ENCODE results near the gene SLC4A5.
"Not testable (repeated sequence)": the region's sequence is repeated elsewhere in the genome, so short reads cannot be mapped to it uniquely, and the experiment has no call there.

The SLC4A5 gene

GRCh38 chr2:74366036-74366435 is 22.8 kb upstream of the SLC4A5 start:
- DNase-seq = no peak

GRCh38 chr2:74364533-74365505 is 21.6 kb upstream of the SLC4A5 start:
- no peak for DNase-seq

- no peak for DNase-seq
These were observed 18.1 kb upstream of the SLC4A5 start for GRCh38 chr2:74361327-74361726.

- DNase-seq = no peak
These were observed 14.4 kb upstream of the SLC4A5 start for GRCh38 chr2:74357627-74358026.

- no peak for DNase-seq
These were observed 6.7 kb upstream of the SLC4A5 start for GRCh38 chr2:74349889-74350288.

- DNase-seq = no peak
These were observed 4.5 kb upstream of the SLC4A5 start for GRCh38 chr2:74347742-74348141.

GRCh38 chr2:74347303-74347702 is 4.1 kb upstream of the SLC4A5 start:
- DNase-seq = no peak

GRCh38 chr2:74345272-74345943 is 2.2 kb upstream of the SLC4A5 start:
- no peak for DNase-seq

- not testable (repeated sequence) for DNase-seq
These were observed 7.0 kb downstream of the SLC4A5 start for GRCh38 chr2:74336227-74336626.

- peak; percentile 62 for DNase-seq
These were observed 8.3 kb downstream of the SLC4A5 start for GRCh38 chr2:74334931-74335333.

GRCh38 chr2:74333896-74334586 is 9.2 kb downstream of the SLC4A5 start:
- no peak for DNase-seq

GRCh38 chr2:74333175-74333574 is 10.0 kb downstream of the SLC4A5 start:
- DNase-seq = peak; percentile 18

GRCh38 chr2:74332550-74333174 is 10.6 kb downstream of the SLC4A5 start:
- no peak for DNase-seq

GRCh38 chr2:74328573-74328972 is 14.6 kb downstream of the SLC4A5 start:
- no peak for DNase-seq

- DNase-seq = no peak
These were observed 15.1 kb downstream of the SLC4A5 start for GRCh38 chr2:74328074-74328473.

- no peak for DNase-seq
These were observed 15.6 kb downstream of the SLC4A5 start for GRCh38 chr2:74327627-74328026.

GRCh38 chr2:74327199-74327598 is 16.0 kb downstream of the SLC4A5 start:
- DNase-seq = no peak

- no peak for DNase-seq
These were observed 17.4 kb downstream of the SLC4A5 start for GRCh38 chr2:74325815-74326214.

- DNase-seq = no peak
These were observed 21.5 kb downstream of the SLC4A5 start for GRCh38 chr2:74321737-74322136.

- no peak for DNase-seq
These were observed 25.5 kb downstream of the SLC4A5 start for GRCh38 chr2:74317701-74318100.

GRCh38 chr2:74316627-74317295 is 26.5 kb downstream of the SLC4A5 start:
- DNase-seq = no peak

GRCh38 chr2:74314107-74314506 is 29.1 kb downstream of the SLC4A5 start:
- no peak for DNase-seq
